Testis (tissue), 3 donors: Measurements from ENCODE around the gene TAP2. TPM values are rescaled to one million over a fixed set of nuclear protein-coding genes. Genes with fewer than 3 reads are reported as not detected.

Experiments
- DNase-seq: peaks from one replicate; pipeline ENCODE4 v3.0.0-alpha.2; 2019
- H3K27ac ChIP-seq, 2 donors: fragments of 200-600 bp; sonication (generic); one replicate each; pipeline ENCODE4 v1.5.1; 2019
- H3K27me3 ChIP-seq: fragments of 200-600 bp; sonication (generic); one replicate; pipeline ENCODE4 v1.5.1; 2019
- H3K36me3 ChIP-seq: fragments of 200-600 bp; sonication (generic); one replicate; pipeline ENCODE4 v1.5.1; 2017; ENCODE audit warnings: low read depth; ENCODE audit errors: missing control alignments
- H3K4me1 ChIP-seq: fragments of 200-600 bp; sonication (generic); one replicate; pipeline ENCODE4 v1.5.1; 2019
- H3K4me3 ChIP-seq, 2 donors: fragments of 200-600 bp; sonication (generic); one replicate each; pipeline ENCODE4 v1.5.1; 2017 to 2019
- H3K9me3 ChIP-seq: fragments of 200-600 bp; sonication (generic); one replicate; pipeline ENCODE4 v1.5.1; 2017
- CTCF ChIP-seq, 3 experiments: fragments of 450-650 bp in 2 of 3; fragments of 200-600 bp in 1 of 3; sonication (generic) in 1 of 3; IDR thresholded peaks; one replicate each; pipeline ENCODE4 v1.5.1; 2016 to 2019; ENCODE audit warnings: antibody characterized with exemption in 3 of 3, mild to moderate bottlenecking in 2 of 3, moderate library complexity in 1 of 3
- POLR2A ChIP-seq: fragments of 450-650 bp; IDR thresholded peaks from one replicate; pipeline ENCODE4 v1.6.1; 2017; ENCODE audit warnings: antibody characterized with exemption, mild to moderate bottlenecking, moderate library complexity
- WGBS, 2 donors: methylation state at CpG; one replicate each; pipeline ENCODE4 v1.1.5; 2018; 5-methylcytosine and 5-hydroxymethylcytosine counted together
- intact Hi-C: fragments of 100-400 bp; cut with DNase I; formaldehyde crosslinking; loops from one replicate; pipeline ENCODE4 v1.15.1; 2023; ENCODE audit warnings: low total_unique reads
- polyA plus RNA-seq: library from polyadenylated mRNA; stranded (reverse); fragments of 350-450 nt; fragmentation: Illumina TruSeq; extraction: RNeasy Lipid Tissue Mini Kit (QIAGEN cat#74804); gene quantifications from one replicate; pipeline ENCODE4 v1.2.3, GENCODE V29; 2014; ENCODE audit warnings: low read depth, low replicate concordance; ENCODE audit not compliant: insufficient read depth
- total RNA-seq, 2 donors: library from RNA; depleted of rRNA; stranded (reverse); fragments of >200 nt; gene quantifications; one replicate each; pipeline ENCODE4 v1.2.3, GENCODE V29; 2016

The TAP2 gene
- total and polyA plus RNA-seq, 3 donors from 2014 or later, result 6.3 to 10.2 (median 9.1) TPM

- no peak overlapping the region for H3K4me3 ChIP-seq
- intact Hi-C loops, result no loop called here
- peaks cover 20% of the 10 kb centered on the region for H3K4me1 ChIP-seq
These were observed 4.2 kb upstream of the TAP2 start for GRCh38 chr6:32842690-32843089.

GRCh38 chr6:32842021-32842650 is 3.6 kb upstream of the TAP2 start:
- no peak overlapping the region for H3K4me3 ChIP-seq
- H3K4me1 ChIP-seq, result peaks cover 22% of the 10 kb centered on the region
- 89 to 90% methylated on average over 6 of the region's 6 CpGs for WGBS, 2 donors
- H3K9me3 ChIP-seq, result no peaks in the 10 kb centered on the region
- intact Hi-C loops, result no loop called here
- TF ChIP-seq POLR2A (no peak), CTCF (IDR thresholded peaks at IDR 0.05) (no peak)
- DNase-seq, result no peak
- H3K27me3 ChIP-seq, result no peaks in the 10 kb centered on the region
- H3K36me3 ChIP-seq, result no peaks in the 10 kb centered on the region
- H3K27ac ChIP-seq, result no peak overlapping the region

More at GRCh38 chr6:32842690-32843089, 4.2 kb upstream of the TAP2 start:
- TF ChIP-seq CTCF (IDR thresholded peaks at IDR 0.05), result no peak
- no peak for TF ChIP-seq POLR2A
- Histone ChIP-seq H3K27me3 (no peaks in the 10 kb centered on the region), H3K9me3 (no peaks in the 10 kb centered on the region), H3K27ac (peak overlapping the region in 1 of 2 donors; percentile 89), H3K36me3 (no peaks in the 10 kb centered on the region)
- no peak for DNase-seq
- WGBS, 2 donors, result 70 to 84% methylated on average over 8 of the region's 8 CpGs

DNA sequence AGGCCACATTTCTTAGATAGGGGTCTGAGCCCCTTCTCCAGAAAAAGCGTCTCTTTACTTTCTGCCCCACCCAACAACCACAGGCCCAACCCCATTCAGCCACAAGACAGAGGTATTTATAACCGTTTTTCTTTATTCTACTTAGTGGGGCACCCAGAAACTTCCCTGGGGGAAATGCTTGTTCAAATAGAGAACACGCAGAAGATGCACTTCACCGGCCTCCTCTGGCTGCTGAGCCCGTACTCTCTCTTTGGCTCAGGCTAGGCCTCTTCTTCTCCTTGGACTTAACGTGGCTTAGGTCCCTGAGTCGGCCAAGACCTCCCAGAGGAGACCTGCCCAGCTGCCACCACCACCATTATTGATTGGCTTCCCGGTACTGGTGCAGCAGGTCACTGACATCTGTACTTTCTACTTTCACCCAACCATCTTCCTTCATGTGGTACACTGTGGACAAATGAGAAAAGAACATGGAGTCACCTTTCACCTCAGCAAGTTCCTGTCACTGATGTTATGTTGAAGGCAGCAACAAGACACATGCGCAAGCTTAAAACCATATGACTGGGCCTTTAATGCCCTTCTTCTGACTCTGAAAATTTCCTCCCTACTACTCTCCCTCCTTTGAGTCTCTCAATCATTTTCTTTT is 2.2 kb upstream of the TAP2 start:
- Histone ChIP-seq H3K4me1 (peaks cover 22% of the 10 kb centered on the region), H3K9me3 (no peaks in the 10 kb centered on the region), H3K4me3 (no peak overlapping the region), H3K27me3 (no peaks in the 10 kb centered on the region), H3K36me3 (no peaks in the 10 kb centered on the region), H3K27ac (no peak overlapping the region)
- DNase-seq, result no peak
- intact Hi-C loops, result no loop called here
- TF ChIP-seq CTCF (IDR thresholded peaks at IDR 0.05) (no peak), POLR2A (no peak)
- 87 to 88% methylated on average over 9 of the region's 9 CpGs for WGBS, 2 donors

DNA sequence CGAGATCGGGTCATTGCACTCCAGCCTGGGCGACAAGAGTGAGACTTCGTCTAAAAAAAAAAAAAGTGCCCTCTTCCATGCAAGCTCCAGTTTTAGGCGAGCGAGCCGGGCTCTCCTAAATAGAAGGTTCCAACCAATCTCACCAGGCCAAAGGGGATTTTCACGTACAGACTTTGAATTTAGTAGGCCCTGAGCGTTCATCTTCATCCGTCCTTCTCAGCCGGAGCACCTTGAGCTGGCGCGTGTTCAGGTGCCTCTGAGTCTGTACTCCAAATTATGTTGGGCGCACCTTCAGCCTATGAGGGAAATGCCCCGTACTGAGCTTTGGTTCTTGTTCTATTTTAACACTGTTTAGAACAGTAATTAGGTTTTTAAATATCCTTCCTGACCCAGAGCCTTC is 817 bp upstream of the TAP2 start:
- Histone ChIP-seq H3K4me1 (peaks cover 17% of the 10 kb centered on the region), H3K4me3 (peak overlapping the region in 1 of 2 donors; percentile 72), H3K36me3 (no peaks in the 10 kb centered on the region), H3K9me3 (no peaks in the 10 kb centered on the region), H3K27ac (peak overlapping the region; percentile 53 to 98), H3K27me3 (no peaks in the 10 kb centered on the region)
- 68 to 73% methylated on average over 14 to 15 of the region's 15 CpGs for WGBS, 2 donors
- TF ChIP-seq POLR2A (no peak), CTCF (IDR thresholded peaks at IDR 0.05) (no peak)
- no peak for DNase-seq
- intact Hi-C loops, result no loop called here
